Measurements from ENCODE around the gene ARGLU1. TPM values are rescaled to one million over a fixed set of nuclear protein-coding genes. Genes with fewer than 3 reads are reported as not detected.

The ARGLU1 gene
- total RNA-seq, 1 experiment from 2014 or later, result 31.8 TPM

- CTCF ChIA-PET, result interaction anchor here (0.5 kb wide), 1 partner anchor 1977 kb away, joined by 3 read pairs; no protein-coding TSS in a partner anchor
- Histone ChIP-seq H3K4me3 (ENCODE audit: low read length) (no peak overlapping the region), H3K9me2 (replicated peaks; ENCODE audit: low read length) (no peaks in the 10 kb centered on the region), H2AFZ (ENCODE audit: low read length) (no peak overlapping the region), H3K4me1 (ENCODE audit: insufficient read depth, low read length) (peaks cover 8% of the 10 kb centered on the region; the same call in 1 of the 2 replicates), H3F3A (ENCODE audit: low read length, unreplicated experiment) (no peaks in the 10 kb centered on the region), H3K27me3 (ENCODE audit: low read length) (no peaks in the 10 kb centered on the region), H3K36me3 (ENCODE audit: low read depth, low read length) (no peaks in the 10 kb centered on the region), H3K9ac (ENCODE audit: low read length) (no peak overlapping the region), H3K27ac (ENCODE audit: low read length) (no peak overlapping the region), H3K79me2 (ENCODE audit: low read length) (no peaks in the 10 kb centered on the region), H3K4me2 (ENCODE audit: low read length) (no peak overlapping the region), H3K9me3 (ENCODE audit: low read length) (no peaks in the 10 kb centered on the region), H4K20me1 (ENCODE audit: low read length) (no peaks in the 10 kb centered on the region)
- peak; percentile 56 for DNase-seq
- POLR2A ChIA-PET (ENCODE audit: unreplicated experiment), result no interaction called here
- TF ChIP-seq CTCF (conservative IDR thresholded peaks at IDR 0.05; ENCODE audit: low read depth, low read length) (no peak), EZH2 (IDR thresholded peaks at IDR 0.05; ENCODE audit: low read length, unreplicated experiment) (no peak), EZH2phosphoT487 (IDR thresholded peaks at IDR 0.05; ENCODE audit: borderline replicate concordance, low read length) (no peak)
- ATAC-seq, result peak; percentile 100
- intact Hi-C loops (cut with micrococcal nuclease), result loop anchor here (1.0 kb wide), 1 partner anchor 23 kb away; no protein-coding TSS in a partner anchor
- no TSS peak for BruUV-seq (replicated peaks)
These were observed 42.5 kb upstream of the ARGLU1 start for GRCh38 chr13:106610486-106610885.

GRCh38 chr13:106609116-106609515 is 41.2 kb upstream of the ARGLU1 start:
- Histone ChIP-seq H3F3A (ENCODE audit: low read length, unreplicated experiment) (no peaks in the 10 kb centered on the region), H3K27ac (ENCODE audit: low read length) (no peak overlapping the region), H3K79me2 (ENCODE audit: low read length) (no peaks in the 10 kb centered on the region), H3K4me1 (ENCODE audit: insufficient read depth, low read length) (peaks cover 8% of the 10 kb centered on the region; the same call in 1 of the 2 replicates), H3K4me2 (ENCODE audit: low read length) (no peak overlapping the region), H3K9me2 (replicated peaks; ENCODE audit: low read length) (no peaks in the 10 kb centered on the region), H4K20me1 (ENCODE audit: low read length) (no peaks in the 10 kb centered on the region), H2AFZ (ENCODE audit: low read length) (no peak overlapping the region), H3K9ac (ENCODE audit: low read length) (no peak overlapping the region), H3K9me3 (ENCODE audit: low read length) (no peaks in the 10 kb centered on the region), H3K36me3 (ENCODE audit: low read depth, low read length) (no peaks in the 10 kb centered on the region), H3K4me3 (ENCODE audit: low read length) (no peak overlapping the region), H3K27me3 (ENCODE audit: low read length) (no peaks in the 10 kb centered on the region)
- CTCF ChIA-PET, result no interaction called here
- POLR2A ChIA-PET (ENCODE audit: unreplicated experiment), result no interaction called here
- ATAC-seq (no peak), DNase-seq (no peak)
- no TSS peak for BruUV-seq (replicated peaks)
- TF ChIP-seq EZH2phosphoT487 (IDR thresholded peaks at IDR 0.05; ENCODE audit: borderline replicate concordance, low read length) (no peak), EZH2 (IDR thresholded peaks at IDR 0.05; ENCODE audit: low read length, unreplicated experiment) (no peak), CTCF (conservative IDR thresholded peaks at IDR 0.05; ENCODE audit: low read depth, low read length) (no peak)
- intact Hi-C loops (cut with micrococcal nuclease), result no loop called here

GRCh38 chr13:106603546-106603945 is 35.6 kb upstream of the ARGLU1 start:
- POLR2A ChIA-PET (ENCODE audit: unreplicated experiment), result no interaction called here
- no peak for ATAC-seq

More at GRCh38 chr13:106603546-106603945, 35.6 kb upstream of the ARGLU1 start:
- Histone ChIP-seq H3K36me3 (ENCODE audit: low read depth, low read length) (no peaks in the 10 kb centered on the region), H2AFZ (ENCODE audit: low read length) (no peak overlapping the region), H4K20me1 (ENCODE audit: low read length) (no peaks in the 10 kb centered on the region), H3K9me3 (ENCODE audit: low read length) (no peaks in the 10 kb centered on the region), H3F3A (ENCODE audit: low read length, unreplicated experiment) (no peaks in the 10 kb centered on the region), H3K27me3 (ENCODE audit: low read length) (no peaks in the 10 kb centered on the region), H3K9me2 (replicated peaks; ENCODE audit: low read length) (no peaks in the 10 kb centered on the region), H3K9ac (ENCODE audit: low read length) (no peak overlapping the region), H3K4me1 (ENCODE audit: insufficient read depth, low read length) (no peaks in the 10 kb centered on the region), H3K27ac (ENCODE audit: low read length) (no peak overlapping the region), H3K4me3 (ENCODE audit: low read length) (no peak overlapping the region), H3K4me2 (ENCODE audit: low read length) (no peak overlapping the region), H3K79me2 (ENCODE audit: low read length) (no peaks in the 10 kb centered on the region)
- BruUV-seq (replicated peaks), result no TSS peak
- no peak for TF ChIP-seq CTCF (conservative IDR thresholded peaks at IDR 0.05; ENCODE audit: low read depth, low read length)
- TF ChIP-seq EZH2phosphoT487 (IDR thresholded peaks at IDR 0.05; ENCODE audit: borderline replicate concordance, low read length), result no peak
- TF ChIP-seq EZH2 (IDR thresholded peaks at IDR 0.05; ENCODE audit: low read length, unreplicated experiment), result no peak
- DNase-seq, result no peak
- CTCF ChIA-PET, result no interaction called here
- intact Hi-C loops (cut with micrococcal nuclease), result no loop called here

Data from PC-3 (cell line).